Measurements from ENCODE around the gene DNAJC21.

DNA sequence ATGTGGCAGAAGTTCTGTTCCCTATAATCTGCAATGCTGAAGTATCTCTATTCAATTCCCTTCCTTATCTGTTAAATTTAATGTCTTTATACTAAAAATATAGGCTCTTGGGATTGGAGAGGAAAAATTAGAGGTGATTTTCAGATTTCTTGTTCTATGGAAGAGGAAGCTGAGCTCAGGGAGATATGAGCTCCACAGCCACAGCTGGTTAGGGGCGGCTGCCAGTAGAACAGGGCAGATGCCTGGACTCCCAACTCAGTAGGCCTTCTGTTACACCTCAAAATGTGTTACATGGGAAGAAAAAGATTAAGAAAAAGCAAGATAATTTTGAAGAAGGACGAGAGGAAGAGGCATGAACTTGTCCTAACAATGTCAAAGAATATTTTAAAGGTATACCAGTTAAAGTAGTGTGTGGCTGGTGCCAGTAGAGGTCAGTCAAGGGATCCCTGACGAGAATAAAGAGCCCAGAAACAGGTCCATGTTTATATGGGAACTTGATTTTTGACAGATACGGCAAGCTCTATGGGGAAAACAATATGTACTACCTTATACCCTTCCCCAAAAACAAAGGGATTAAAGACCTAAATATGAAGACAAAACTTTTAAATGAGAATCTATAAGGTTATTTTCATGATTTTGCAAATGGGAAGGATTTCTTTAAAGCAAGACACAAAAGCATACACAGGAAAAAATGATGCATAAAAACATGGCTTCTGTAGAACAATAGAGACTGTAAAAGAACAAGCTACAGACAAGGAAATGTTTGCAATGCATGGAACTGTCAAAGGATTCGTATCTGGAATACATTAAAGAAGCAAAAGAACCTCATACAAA lies 28.7 kb downstream of the DNAJC21 start:
- TF ChIP-seq, protein P1, sequence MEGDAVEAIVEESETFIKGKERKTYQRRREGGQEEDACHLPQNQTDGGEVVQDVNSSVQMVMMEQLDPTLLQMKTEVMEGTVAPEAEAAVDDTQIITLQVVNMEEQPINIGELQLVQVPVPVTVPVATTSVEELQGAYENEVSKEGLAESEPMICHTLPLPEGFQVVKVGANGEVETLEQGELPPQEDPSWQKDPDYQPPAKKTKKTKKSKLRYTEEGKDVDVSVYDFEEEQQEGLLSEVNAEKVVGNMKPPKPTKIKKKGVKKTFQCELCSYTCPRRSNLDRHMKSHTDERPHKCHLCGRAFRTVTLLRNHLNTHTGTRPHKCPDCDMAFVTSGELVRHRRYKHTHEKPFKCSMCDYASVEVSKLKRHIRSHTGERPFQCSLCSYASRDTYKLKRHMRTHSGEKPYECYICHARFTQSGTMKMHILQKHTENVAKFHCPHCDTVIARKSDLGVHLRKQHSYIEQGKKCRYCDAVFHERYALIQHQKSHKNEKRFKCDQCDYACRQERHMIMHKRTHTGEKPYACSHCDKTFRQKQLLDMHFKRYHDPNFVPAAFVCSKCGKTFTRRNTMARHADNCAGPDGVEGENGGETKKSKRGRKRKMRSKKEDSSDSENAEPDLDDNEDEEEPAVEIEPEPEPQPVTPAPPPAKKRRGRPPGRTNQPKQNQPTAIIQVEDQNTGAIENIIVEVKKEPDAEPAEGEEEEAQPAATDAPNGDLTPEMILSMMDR (conservative IDR thresholded peaks at IDR 0.05; ENCODE audit: low read depth, low read length): peak; percentile 77
- no peak for TF ChIP-seq EZH2 (IDR thresholded peaks at IDR 0.05; ENCODE audit: low read length, unreplicated experiment)
